Mesenchymal stem cell (in vitro differentiated cells and primary cell): Measurements from ENCODE around the gene ERG.
A peak's percentile ranks its signal among the peaks of the same experiment; 100 is the strongest.

Source experiments
- DNase-seq: peaks from one replicate; pipeline ENCODE4 v3.0.0-alpha.2; 2013
- H2AFZ ChIP-seq: one replicate; pipeline ENCODE4 v1.6.1; 2013; ENCODE audit warnings: low read depth, mild to moderate bottlenecking, control low read depth, inconsistent platforms, low read length, moderate library complexity
- H2AK5ac ChIP-seq: 2 replicates; pipeline ENCODE4 v1.6.1; 2013; ENCODE audit warnings: low read length, moderate library complexity, mild to moderate bottlenecking, inconsistent platforms; ENCODE audit not compliant: severe bottlenecking
- H2BK120ac ChIP-seq: one replicate; pipeline ENCODE4 v1.6.1; 2013; ENCODE audit warnings: low read depth, mild to moderate bottlenecking, inconsistent platforms, low read length, moderate library complexity
- H2BK12ac ChIP-seq, 2 experiments: one replicate each; pipeline ENCODE4 v1.6.1; 2013; ENCODE audit warnings: inconsistent platforms in 2 of 2, low read length in 2 of 2, mild to moderate bottlenecking in 2 of 2, moderate library complexity in 2 of 2, control low read depth in 1 of 2
- H2BK15ac ChIP-seq: one replicate; pipeline ENCODE4 v1.6.1; 2013; ENCODE audit warnings: mild to moderate bottlenecking, low read depth, inconsistent platforms; ENCODE audit not compliant: poor library complexity, severe bottlenecking
- H2BK5ac ChIP-seq: 2 replicates; pipeline ENCODE4 v1.6.1; 2013; ENCODE audit warnings: low read depth, mild to moderate bottlenecking, low read length, control low read depth, inconsistent platforms; ENCODE audit not compliant: poor library complexity, severe bottlenecking
- H3K14ac ChIP-seq, 2 experiments: one replicate each; pipeline ENCODE4 v1.6.1; 2013; ENCODE audit warnings: inconsistent platforms in 2 of 2, low read length in 2 of 2, control low read depth in 1 of 2, mild to moderate bottlenecking in 1 of 2, moderate library complexity in 1 of 2
- H3K18ac ChIP-seq, 2 experiments: one replicate each; pipeline ENCODE4 v1.6.1; 2013; ENCODE audit warnings: inconsistent platforms in 2 of 2, low read length in 2 of 2, control low read depth in 1 of 2, low read depth in 1 of 2, mild to moderate bottlenecking in 1 of 2
- H3K23ac ChIP-seq, 2 experiments: one replicate each; pipeline ENCODE4 v1.6.1; 2013; ENCODE audit warnings: inconsistent platforms in 2 of 2, low read length in 2 of 2, mild to moderate bottlenecking in 2 of 2, moderate library complexity in 2 of 2, control low read depth in 1 of 2
- H3K27ac ChIP-seq: 2 replicates; pipeline ENCODE4 v1.5.1; 2013; ENCODE audit warnings: mild to moderate bottlenecking, moderate library complexity, low read length, control low read depth, inconsistent platforms; ENCODE audit not compliant: poor library complexity, severe bottlenecking
- H3K27me3 ChIP-seq, 2 experiments: 2 replicates each; pipeline versions ENCODE4 v1.6.1 to v1.7.0; 2013; ENCODE audit warnings: low read length in 2 of 2, mild to moderate bottlenecking in 2 of 2, moderate library complexity in 2 of 2, control low read depth in 1 of 2, inconsistent platforms in 1 of 2; ENCODE audit not compliant: control insufficient read depth in 1 of 2, insufficient read depth in 1 of 2
- H3K36me3 ChIP-seq, 2 experiments: 2 replicates each; pipeline versions ENCODE4 v1.6.1 to v1.7.0; 2013; ENCODE audit warnings: low read length in 2 of 2, control low read depth in 1 of 2, inconsistent platforms in 1 of 2, low read depth in 1 of 2, mild to moderate bottlenecking in 1 of 2; ENCODE audit not compliant: insufficient read depth in 2 of 2, control insufficient read depth in 1 of 2
- H3K4ac ChIP-seq, 2 experiments: one replicate each; pipeline ENCODE4 v1.6.1; 2013; ENCODE audit warnings: inconsistent platforms in 2 of 2, low read length in 2 of 2, mild to moderate bottlenecking in 2 of 2, moderate library complexity in 2 of 2, control low read depth in 1 of 2, low read depth in 1 of 2
- H3K4me1 ChIP-seq: 2 replicates; pipeline ENCODE4 v1.6.1; 2013; ENCODE audit warnings: low read depth, low read length, control low read depth; ENCODE audit not compliant: control insufficient read depth, insufficient read depth
- H3K4me2 ChIP-seq: 2 replicates; pipeline ENCODE4 v1.6.1; 2013; ENCODE audit warnings: low read length, mild to moderate bottlenecking, inconsistent platforms; ENCODE audit not compliant: poor library complexity, severe bottlenecking
- H3K4me3 ChIP-seq, 2 experiments: 2 replicates each; pipeline versions ENCODE4 v1.5.1 to v1.7.0; 2013; ENCODE audit warnings: low read length in 2 of 2, mild to moderate bottlenecking in 2 of 2, control low read depth in 1 of 2, low read depth in 1 of 2; ENCODE audit not compliant: insufficient read depth in 1 of 2
- H3K79me1 ChIP-seq: replicated peaks from 2 replicates; pipeline ENCODE4 v1.6.1; 2013; ENCODE audit warnings: mild to moderate bottlenecking, control low read depth, low read length, inconsistent platforms; ENCODE audit not compliant: poor library complexity, severe bottlenecking
- H3K9ac ChIP-seq: 2 replicates; pipeline ENCODE4 v1.7.0; 2013; ENCODE audit warnings: mild to moderate bottlenecking, low read length, moderate library complexity
- H3K9me3 ChIP-seq: 2 replicates; pipeline ENCODE4 v1.7.0; 2013; ENCODE audit warnings: mild to moderate bottlenecking, low read length; ENCODE audit not compliant: control insufficient read depth
- H4K8ac ChIP-seq: one replicate; pipeline ENCODE4 v1.6.1; 2013; ENCODE audit warnings: inconsistent platforms, mild to moderate bottlenecking, low read length, moderate library complexity
- H4K91ac ChIP-seq: one replicate; pipeline ENCODE4 v1.6.1; 2013; ENCODE audit warnings: mild to moderate bottlenecking, low read length, inconsistent platforms
- WGBS: methylation state at CpG from one replicate; pipeline ENCODE4 v1.1.7; 2013; ENCODE audit warnings: mixed read lengths; 5-methylcytosine and 5-hydroxymethylcytosine counted together

ERG gene

DNA sequence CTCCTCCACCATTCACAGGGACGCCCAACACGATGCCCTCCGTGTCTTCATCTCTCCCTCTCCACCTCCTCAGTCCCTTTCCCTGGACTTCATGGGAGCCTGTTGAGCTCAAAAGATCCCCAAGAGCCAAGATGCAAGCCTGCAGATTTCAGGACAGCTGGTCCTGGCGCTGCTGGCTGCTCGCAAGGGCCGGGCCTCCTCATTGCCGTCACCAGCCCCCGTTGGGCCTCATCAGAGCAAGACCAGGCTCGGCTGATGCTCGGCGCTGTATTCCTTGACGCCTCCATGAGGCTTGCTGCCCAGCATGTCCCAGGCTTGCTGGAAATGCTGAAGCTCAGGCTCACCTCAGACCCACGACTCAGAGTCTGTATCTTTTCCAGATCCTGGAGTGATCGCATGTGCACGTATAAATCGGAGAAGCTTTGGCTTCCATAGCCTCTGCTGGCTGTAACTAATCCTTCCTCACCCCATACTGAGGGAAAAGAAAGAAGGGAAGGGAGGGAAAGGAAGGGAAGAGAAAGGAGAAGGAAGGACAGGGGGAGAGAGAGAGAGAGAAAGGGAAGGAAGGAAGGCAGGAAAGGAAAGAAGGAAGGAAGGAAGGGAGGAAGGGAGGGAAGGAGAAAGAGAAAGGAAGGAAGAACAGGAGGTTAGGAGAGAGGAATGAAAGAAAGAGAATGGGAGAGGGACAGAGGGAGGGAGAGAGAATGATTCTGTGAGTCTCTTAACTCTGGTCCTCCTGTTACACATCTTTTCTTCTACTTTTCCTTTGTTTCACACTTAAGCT is 146.9 kb downstream of the ERG start:
- Histone ChIP-seq H3K4me3 (no peak overlapping the region), H3K27ac (peak overlapping the region; percentile 83), H2AK5ac (peak overlapping the region; percentile 82), H3K36me3 (peaks cover 0 to 3% of the 10 kb centered on the region in 2 experiments), H2BK120ac (no peak overlapping the region), H2BK15ac (no peak overlapping the region), H4K91ac (peak overlapping the region; percentile 9), H3K9ac (peak overlapping the region; percentile 91), H3K4ac (peak overlapping the region in 1 of 2 experiments; percentile 34), H2BK12ac (peak overlapping the region; percentile 0 to 46), H3K4me1 (peaks cover 32% of the 10 kb centered on the region), H4K8ac (no peak overlapping the region), H3K18ac (peak overlapping the region in 1 of 2 experiments; percentile 25), H3K9me3 (no peaks in the 10 kb centered on the region), H3K14ac (peak overlapping the region in 1 of 2 experiments; percentile 13), H2AFZ (no peak overlapping the region), H3K27me3 (no peaks in the 10 kb centered on the region), H3K4me2 (no peak overlapping the region), H3K23ac (no peak overlapping the region), H2BK5ac (peak overlapping the region; percentile 69), H3K79me1 (peaks cover 5% of the 10 kb centered on the region)
- WGBS: 93% methylated on average over 15 of the region's 16 CpGs
- DNase-seq: no peak

- H2AFZ ChIP-seq: no peak overlapping the region
- peaks cover 0 to 3% of the 10 kb centered on the region in 2 experiments for H3K36me3 ChIP-seq
- no peaks in the 10 kb centered on the region for H3K9me3 ChIP-seq
- no peak overlapping the region for H3K4ac ChIP-seq
- H2BK5ac ChIP-seq: peak overlapping the region; percentile 69
- no peak overlapping the region for H3K14ac ChIP-seq
- H3K27ac ChIP-seq: peak overlapping the region; percentile 83
- no peak overlapping the region for H3K4me3 ChIP-seq
- H3K18ac ChIP-seq: peak overlapping the region in 1 of 2 experiments; percentile 14
- peak overlapping the region; percentile 91 for H3K9ac ChIP-seq
- H3K27me3 ChIP-seq: no peaks in the 10 kb centered on the region
- no peak overlapping the region for H3K4me2 ChIP-seq
- peak overlapping the region; percentile 1 to 28 for H2BK12ac ChIP-seq
- WGBS: 100% methylated on average over 3 of the region's 3 CpGs
- DNase-seq: peak; percentile 12
- no peak overlapping the region for H4K8ac ChIP-seq
- H3K79me1 ChIP-seq: peaks cover 5% of the 10 kb centered on the region
- H3K4me1 ChIP-seq: peaks cover 31% of the 10 kb centered on the region
- H2BK15ac ChIP-seq: no peak overlapping the region
- H2BK120ac ChIP-seq: no peak overlapping the region
- H3K23ac ChIP-seq: no peak overlapping the region
- peak overlapping the region; percentile 82 for H2AK5ac ChIP-seq
- H4K91ac ChIP-seq: peak overlapping the region; percentile 1
These were observed 147.6 kb downstream of the ERG start for GRCh38 chr21:38350684-38351083.

DNA sequence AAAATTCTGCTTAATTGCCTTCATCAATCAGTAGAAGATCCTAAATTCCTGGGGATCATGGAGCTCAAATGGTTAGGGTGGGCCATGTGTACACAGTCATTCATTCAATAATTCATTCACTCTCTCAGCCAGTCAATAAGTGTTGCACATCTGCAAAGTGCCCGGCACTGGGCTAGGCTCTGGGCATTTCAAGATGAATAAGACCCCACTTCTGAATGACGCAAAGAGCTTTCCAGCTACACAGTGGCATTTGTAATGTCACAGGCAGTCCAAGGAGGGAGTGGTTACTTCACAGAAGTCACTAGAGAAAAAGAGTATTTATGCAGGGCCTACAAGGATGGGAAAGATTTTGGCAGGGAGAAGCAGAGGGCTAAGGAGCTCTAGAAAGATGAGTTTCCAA is 148.3 kb downstream of the ERG start:
- no peak overlapping the region for H3K14ac ChIP-seq
- peaks cover 25% of the 10 kb centered on the region for H3K4me1 ChIP-seq
- H3K79me1 ChIP-seq: peaks cover 2% of the 10 kb centered on the region
- no peak overlapping the region for H3K4me3 ChIP-seq
- H2BK12ac ChIP-seq: no peak overlapping the region
- H3K9ac ChIP-seq: peak overlapping the region; percentile 20
- no peak overlapping the region for H3K23ac ChIP-seq
- no peak overlapping the region for H2BK120ac ChIP-seq
- no peaks in the 10 kb centered on the region for H3K9me3 ChIP-seq
- no peak overlapping the region for H3K4me2 ChIP-seq
- H3K36me3 ChIP-seq: peaks cover 0 to 3% of the 10 kb centered on the region in 2 experiments
- H2AK5ac ChIP-seq: peak overlapping the region; percentile 82
- H2BK15ac ChIP-seq: no peak overlapping the region
- 96% methylated on average over 2 of the region's 2 CpGs for WGBS
- no peak overlapping the region for H4K91ac ChIP-seq
- no peak overlapping the region for H2AFZ ChIP-seq
- H2BK5ac ChIP-seq: peak overlapping the region; percentile 63
- no peak overlapping the region for H3K18ac ChIP-seq
- H3K27me3 ChIP-seq: no peaks in the 10 kb centered on the region
- no peak for DNase-seq
- no peak overlapping the region for H4K8ac ChIP-seq
- H3K27ac ChIP-seq: peak overlapping the region; percentile 83
- no peak overlapping the region for H3K4ac ChIP-seq

DNA sequence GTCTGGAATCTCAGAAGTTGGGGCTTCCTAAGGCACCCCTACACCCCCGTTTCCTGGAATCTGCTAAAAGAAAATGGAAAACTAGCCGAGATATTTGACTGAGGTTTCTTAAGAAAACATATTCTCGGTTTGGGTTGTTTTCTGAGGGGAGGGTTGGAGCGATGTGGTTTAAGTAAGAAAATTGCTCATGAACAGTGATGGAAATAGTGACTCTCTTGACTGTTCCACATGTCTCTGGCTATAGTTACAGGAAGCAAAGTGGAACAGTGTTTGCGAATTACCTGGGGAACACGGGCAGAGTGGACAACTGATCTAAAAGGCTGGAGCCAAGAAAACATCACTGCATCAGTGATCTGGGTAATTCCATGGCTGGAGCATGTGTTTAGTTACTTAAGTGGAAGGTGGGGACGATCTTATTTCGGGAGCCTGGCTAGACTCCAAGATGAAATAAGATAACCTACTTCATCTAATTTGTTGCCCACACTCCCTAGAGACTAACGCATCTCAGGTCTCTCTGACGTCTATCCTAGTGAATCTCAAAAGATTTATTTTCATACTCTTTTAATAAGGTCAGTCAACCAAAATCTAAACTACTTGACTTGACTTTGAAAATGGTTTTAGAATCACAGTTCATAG is 149.0 kb downstream of the ERG start:
- peak overlapping the region; percentile 85 for H3K27ac ChIP-seq
- no peak overlapping the region for H3K4ac ChIP-seq
- no peak for DNase-seq
- H2AFZ ChIP-seq: no peak overlapping the region
- H3K9ac ChIP-seq: peak overlapping the region; percentile 20
- H3K36me3 ChIP-seq: peaks cover 0 to 2% of the 10 kb centered on the region in 2 experiments
- peak overlapping the region; percentile 75 for H2AK5ac ChIP-seq
- no peak overlapping the region for H4K91ac ChIP-seq
- peaks cover 2% of the 10 kb centered on the region for H3K79me1 ChIP-seq
- no peak overlapping the region for H3K4me2 ChIP-seq
- H2BK15ac ChIP-seq: no peak overlapping the region
- H2BK5ac ChIP-seq: peak overlapping the region; percentile 76
- no peak overlapping the region for H3K4me3 ChIP-seq
- no peak overlapping the region for H2BK12ac ChIP-seq
- H3K14ac ChIP-seq: no peak overlapping the region
- H2BK120ac ChIP-seq: no peak overlapping the region
- no peaks in the 10 kb centered on the region for H3K27me3 ChIP-seq
- H3K23ac ChIP-seq: no peak overlapping the region
- no peak overlapping the region for H3K18ac ChIP-seq
- H3K9me3 ChIP-seq: no peaks in the 10 kb centered on the region
- no peak overlapping the region for H4K8ac ChIP-seq
- H3K4me1 ChIP-seq: peaks cover 23% of the 10 kb centered on the region
- 93% methylated on average over 9 of the region's 10 CpGs for WGBS
